ENCODE results near the gene CD4.
"Not testable (repeated sequence)": the region's sequence is repeated elsewhere in the genome, so short reads cannot be mapped to it uniquely, and the experiment has no call there.

The CD4 gene

GRCh38 chr12:6849976-6850560 is 60.7 kb downstream of the CD4 start:
- DNase-seq: no peak

- no peak for DNase-seq
These were observed 61.4 kb downstream of the CD4 start for GRCh38 chr12:6850796-6851152.

DNA sequence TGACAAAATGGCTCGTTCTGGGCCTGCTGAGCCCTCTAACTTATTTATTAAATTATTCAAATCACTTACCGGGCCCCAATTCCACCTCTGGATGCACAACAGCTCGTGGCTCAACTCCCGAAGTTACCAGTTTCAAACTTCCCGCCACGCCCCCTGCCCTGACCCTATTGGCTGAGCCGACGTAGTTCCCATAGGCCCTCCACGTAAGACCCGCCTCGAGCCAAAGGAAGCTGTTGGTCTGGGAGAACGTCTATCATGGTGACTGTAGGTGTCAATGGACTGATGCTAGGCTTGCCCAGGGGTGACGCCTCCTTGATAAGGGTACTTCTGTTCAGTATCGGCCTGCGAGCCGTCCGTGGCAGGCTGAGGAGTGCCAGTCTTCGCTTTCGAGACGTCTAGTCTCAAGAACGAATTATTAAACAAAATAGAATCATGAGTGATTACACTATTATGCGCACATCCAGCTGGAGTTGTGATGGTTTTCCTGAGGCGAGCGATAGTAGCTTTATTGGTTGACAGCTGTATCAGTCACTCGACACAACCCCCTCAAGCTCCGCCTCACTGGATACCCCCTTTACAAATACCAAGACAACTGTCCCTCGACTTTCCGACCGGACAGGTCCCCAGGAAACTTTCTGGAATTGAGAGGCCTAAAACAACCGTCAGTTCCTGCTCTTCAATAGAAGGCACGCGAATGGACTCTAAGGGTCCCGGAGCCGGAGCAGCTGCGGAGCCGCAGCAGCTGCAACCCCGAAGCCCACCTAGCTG is 62.0 kb downstream of the CD4 start, which contains the start of gene CDCA3:
Gene CDCA3 (minus strand): TSS at position 134 of the 768 bp plus-strand sequence. CDS start 334 bp downstream, outside the sequence.
- DNase-seq: peak; percentile 88 to 92

DNA sequence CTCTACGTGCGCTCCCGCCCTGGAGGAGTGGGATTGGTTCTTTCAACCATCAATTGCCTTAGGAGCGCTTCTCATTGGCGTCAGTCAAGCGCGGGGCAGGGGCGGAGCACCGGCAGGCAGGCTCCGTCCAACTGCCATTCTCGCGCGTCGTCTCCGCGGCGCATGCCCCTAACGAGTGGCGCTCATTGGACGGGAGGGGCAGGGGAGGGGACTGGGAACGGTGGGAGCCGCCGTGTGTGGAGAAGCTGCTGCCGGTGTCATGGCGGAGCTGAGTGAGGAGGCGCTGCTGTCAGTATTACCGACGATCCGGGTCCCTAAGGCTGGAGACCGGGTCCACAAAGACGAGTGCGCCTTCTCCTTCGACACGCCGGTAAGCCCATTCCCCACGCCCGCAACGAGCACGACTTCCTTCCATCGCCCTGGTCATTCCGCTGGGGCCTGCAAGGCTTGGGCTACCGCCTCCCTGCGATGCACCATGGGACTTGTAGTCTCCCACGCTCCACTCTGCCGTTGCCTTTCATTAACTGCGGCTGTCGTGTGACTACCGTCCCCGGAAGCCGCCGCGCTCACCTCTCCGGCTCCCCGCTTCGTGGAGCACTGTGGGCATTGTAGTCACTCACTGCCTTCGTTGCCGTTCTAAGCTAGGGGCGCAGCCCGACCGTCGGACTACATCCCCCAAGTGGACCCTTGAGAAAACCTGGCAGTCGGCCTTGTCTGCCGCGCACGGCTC is 62.8 kb downstream of the CD4 start, which contains the start of gene USP5:
Gene USP5 (plus strand): TSS at position 230 of the 730 bp plus-strand sequence. CDS start 30 bp downstream, at position 260.
- DNase-seq: peak; percentile 92 to 93

DNA sequence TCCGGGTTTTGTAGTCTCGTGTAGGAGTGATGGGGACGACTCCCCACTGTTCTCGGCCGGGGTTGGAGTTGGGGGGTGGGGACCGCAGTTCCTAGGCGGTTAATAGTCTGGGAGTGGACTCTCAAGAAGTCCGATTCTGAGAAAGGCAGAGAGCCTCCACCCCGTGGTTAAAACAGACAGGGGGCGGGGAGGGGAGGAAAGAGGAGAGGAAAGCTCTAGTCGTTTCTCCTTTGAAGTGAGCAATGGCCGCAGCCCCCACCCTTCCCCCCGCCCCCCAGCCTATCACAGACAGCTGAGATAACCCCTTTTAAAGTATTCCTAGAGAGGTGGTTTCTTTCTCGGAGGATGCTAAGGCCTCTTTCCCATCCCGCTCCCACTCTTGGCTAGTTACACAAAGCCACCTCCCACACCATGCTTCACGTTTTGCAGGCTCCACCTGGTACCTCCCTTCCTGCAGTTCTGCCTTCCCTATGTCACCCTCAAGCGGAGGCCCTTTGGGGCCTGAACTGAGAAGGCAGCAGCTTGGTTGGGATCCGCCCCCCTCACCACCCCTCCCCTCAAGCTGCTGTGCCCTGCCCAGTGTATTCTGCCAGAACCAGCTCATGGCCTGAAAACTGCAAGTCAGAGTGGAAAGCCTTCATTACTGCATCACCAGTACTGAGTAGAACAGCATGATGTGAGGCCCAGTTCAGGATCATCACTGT is 63.5 kb downstream of the CD4 start:
- DNase-seq: no peak

- no peak for DNase-seq
These were observed 64.3 kb downstream of the CD4 start for GRCh38 chr12:6853626-6854025.

DNA sequence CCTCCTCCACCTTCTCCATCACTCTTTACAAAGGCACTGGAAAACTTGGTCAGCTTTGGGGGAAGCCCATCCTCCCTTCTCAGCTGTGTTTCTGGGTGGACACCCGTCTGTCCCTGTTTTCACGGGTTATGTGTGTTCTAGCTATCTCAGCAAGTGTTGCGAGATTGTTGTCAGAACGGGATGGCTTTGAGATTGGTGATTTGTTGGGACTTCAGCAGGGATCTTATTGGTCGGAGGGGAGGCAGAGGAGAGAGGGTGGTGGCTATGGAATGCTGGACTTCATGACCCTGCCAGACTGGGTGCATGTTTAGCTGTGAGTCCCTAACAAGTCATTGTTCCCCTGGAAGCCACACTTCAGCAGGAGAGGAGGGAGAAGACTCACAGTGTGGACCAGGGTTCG is 64.7 kb downstream of the CD4 start:
- no peak for DNase-seq

GRCh38 chr12:6855322-6855721 is 66.0 kb downstream of the CD4 start:
- no peak for DNase-seq

DNA sequence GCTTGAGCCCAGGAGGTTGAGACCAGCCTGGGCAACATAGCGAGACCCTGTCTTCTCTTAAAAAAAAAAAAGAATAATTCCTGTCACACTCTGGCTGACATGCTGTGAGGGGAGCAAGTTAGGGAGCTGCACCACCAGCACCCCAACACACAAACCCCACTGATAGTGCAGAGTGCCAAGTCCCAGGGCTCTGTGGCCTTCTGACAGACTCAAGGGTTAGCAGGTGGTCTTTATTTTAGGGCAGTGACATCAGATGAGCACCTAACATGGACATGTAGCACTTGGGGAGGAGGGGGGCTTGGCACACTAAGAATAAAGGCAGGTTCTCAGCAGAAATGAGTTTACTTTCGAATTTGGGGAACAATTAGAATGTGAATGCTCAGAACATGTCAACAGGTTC is 69.5 kb downstream of the CD4 start:
- DNase-seq: no peak

- no peak for DNase-seq
These were observed 70.8 kb downstream of the CD4 start for GRCh38 chr12:6860116-6860515.

DNA sequence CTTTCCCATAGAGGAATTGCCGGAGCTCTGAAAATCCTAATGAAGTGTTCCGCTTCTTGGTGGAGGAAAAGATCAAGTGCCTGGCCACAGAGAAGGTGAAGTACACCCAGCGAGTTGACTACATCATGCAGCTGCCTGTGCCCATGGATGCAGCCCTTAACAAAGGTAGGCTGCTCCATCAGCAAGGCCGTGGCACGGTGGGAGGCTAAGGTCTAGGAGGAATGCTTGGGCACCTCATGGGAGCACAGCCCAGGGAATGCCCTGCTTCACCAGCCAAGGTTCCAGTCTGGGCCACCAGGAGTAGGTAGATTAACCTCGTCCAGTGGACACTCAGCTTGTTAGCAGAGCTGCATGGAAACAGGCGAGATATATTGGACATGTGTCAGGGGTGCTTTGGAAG is 71.6 kb downstream of the CD4 start:
- no peak for DNase-seq

DNA sequence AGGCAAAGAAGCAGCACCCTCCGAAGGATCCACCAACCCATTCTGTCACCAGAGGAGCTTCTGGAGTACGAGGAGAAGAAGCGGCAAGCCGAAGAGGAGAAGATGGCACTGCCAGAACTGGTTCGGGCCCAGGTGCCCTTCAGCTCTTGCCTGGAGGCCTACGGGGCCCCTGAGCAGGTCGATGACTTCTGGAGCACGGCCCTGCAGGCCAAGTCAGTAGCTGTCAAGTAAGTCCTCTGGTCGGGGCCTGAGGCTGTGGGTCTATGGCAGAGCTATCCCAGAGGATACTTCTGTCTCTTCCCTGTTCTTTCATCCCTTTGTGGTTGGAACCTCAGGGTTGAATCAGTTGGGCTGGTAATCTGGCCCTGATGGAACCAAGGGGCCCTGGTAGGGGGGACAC is 72.1 kb downstream of the CD4 start:
- no peak for DNase-seq

DNA sequence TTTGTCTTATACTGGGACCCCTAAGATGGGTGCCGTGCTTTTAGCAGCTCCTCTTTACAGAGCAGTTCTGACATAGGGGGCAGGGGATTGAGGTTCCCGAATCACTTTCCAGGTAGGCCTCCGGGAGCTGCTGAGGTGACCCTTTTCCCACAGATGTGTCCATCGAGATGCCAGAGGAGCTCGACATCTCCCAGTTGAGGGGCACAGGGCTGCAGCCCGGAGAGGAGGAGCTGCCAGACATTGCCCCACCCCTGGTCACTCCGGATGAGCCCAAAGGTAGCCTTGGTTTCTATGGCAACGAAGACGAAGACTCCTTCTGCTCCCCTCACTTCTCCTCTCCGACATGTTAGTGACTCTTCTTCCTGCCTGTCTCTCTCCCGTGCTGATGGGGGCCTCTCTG is 73.7 kb downstream of the CD4 start:
- no peak for DNase-seq

DNA sequence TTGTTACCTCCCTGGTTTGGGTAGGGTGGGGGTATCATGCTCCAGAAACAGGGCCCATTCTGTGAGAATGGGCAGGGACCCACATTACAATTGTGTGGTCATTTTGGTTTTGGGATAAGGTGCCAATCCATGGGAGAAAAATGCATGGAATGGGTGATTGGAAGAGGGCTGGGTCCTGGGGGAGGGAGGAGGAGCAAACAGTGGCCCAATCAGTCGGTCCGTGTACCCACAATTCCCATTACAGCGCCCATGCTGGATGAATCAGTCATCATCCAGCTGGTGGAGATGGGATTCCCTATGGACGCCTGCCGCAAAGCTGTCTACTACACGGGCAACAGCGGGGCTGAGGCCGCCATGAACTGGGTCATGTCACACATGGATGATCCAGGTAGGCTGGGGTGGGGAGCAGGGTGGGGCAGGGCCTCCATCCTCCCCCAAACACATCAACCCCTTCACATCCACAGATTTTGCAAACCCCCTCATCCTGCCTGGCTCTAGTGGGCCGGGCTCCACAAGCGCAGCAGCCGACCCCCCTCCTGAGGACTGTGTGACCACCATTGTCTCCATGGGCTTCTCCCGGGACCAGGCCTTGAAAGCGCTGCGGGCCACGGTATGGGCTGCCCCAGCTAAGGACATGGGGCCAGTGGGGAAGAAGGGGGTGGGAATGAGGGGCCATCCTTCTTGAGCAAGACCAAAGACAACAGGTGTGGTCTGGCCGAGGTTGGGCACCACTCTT is 74.4 kb downstream of the CD4 start:
- no peak for DNase-seq

GRCh38 chr12:6865307-6865706 is 76.0 kb downstream of the CD4 start:
- DNase-seq: not testable (repeated sequence)

GRCh38 chr12:6866163-6866919 is 77.0 kb downstream of the CD4 start:
- DNase-seq: no peak

DNA sequence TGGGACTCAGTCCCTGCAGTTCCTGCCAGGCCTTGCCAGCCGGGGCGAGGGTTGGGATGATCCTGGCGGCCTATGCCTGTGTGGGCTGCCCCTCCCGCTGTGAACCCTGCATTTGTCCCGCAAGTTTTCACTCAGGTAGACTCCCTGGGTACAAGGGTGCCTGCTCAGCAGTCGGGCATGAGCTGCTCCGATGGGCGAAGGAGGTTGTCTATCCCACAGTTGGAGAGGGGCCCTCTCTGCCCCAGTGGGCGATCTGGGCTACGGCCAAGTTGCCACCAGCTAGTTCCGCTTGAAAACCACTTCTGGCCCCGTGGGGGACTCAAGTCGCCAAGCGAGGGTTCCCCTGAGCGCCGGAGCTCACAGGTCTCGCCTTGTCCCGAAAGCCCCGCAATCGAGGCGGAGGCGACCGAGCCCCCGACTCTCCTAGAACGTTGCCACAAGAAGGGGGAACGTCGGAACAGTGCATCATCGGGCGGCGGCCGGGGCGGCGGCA is 77.6 kb downstream of the CD4 start:
- no peak for DNase-seq

GRCh38 chr12:6867413-6868210 is 78.3 kb downstream of the CD4 start, which contains the start of gene TPI1:
TPI1 (plus strand) TSS chr12:6867531; CDS start chr12:6867567, 36 bp downstream.
- peak in 1 of 2 experiments; percentile 27 for DNase-seq

GRCh38 chr12:6868211-6869048 is 79.1 kb downstream of the CD4 start:
- DNase-seq: no peak

Measured in SHP77 (cell line).